ENCODE data around the gene MIB1. TPM values are rescaled to one million over a fixed set of nuclear protein-coding genes. Genes with fewer than 3 reads are reported as not detected.

The MIB1 gene
- polyA plus RNA-seq, 1 of the 3 experiments (the other 2 are of a cell fraction) = 5.0 TPM

DNA sequence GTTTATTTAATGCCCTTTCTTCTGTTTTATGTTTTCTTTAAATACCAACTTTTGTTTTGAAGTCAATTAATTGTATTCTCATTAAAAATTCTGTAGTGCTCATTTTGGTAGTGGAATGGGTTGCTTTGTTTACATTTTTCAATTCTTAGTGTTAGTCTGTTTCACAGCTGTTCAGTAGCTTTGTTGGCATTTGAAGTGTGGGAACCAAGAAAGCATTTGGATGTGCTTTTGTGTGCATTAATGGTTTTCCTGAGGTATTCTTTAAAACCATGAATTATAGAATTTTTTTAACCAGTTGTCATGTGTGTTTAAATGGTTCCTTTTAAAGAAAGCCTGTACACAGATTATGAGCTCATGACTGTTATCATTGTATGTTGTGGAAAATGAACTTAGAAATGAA, 19.7 kb downstream of the MIB1 start (continued):
- no peak for TF ChIP-seq SIN3A (IDR thresholded peaks at IDR 0.05; ENCODE audit: borderline replicate concordance, low read depth, low read length)
- no peak for TF ChIP-seq CHD2 (IDR thresholded peaks at IDR 0.05; ENCODE audit: low read length, partially characterized antibody)
- TF ChIP-seq EP300 (IDR thresholded peaks at IDR 0.05; ENCODE audit: borderline replicate concordance in 1 of 2, low read depth in 1 of 2, low read length in 1 of 2) = no peak
- TF ChIP-seq NFIC (IDR thresholded peaks at IDR 0.05; ENCODE audit: borderline replicate concordance) = no peak
- TF ChIP-seq, protein P1, sequence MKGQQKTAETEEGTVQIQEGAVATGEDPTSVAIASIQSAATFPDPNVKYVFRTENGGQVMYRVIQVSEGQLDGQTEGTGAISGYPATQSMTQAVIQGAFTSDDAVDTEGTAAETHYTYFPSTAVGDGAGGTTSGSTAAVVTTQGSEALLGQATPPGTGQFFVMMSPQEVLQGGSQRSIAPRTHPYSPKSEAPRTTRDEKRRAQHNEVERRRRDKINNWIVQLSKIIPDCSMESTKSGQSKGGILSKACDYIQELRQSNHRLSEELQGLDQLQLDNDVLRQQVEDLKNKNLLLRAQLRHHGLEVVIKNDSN (IDR thresholded peaks at IDR 0.05; ENCODE audit: borderline replicate concordance, low read depth) = no peak

DNA sequence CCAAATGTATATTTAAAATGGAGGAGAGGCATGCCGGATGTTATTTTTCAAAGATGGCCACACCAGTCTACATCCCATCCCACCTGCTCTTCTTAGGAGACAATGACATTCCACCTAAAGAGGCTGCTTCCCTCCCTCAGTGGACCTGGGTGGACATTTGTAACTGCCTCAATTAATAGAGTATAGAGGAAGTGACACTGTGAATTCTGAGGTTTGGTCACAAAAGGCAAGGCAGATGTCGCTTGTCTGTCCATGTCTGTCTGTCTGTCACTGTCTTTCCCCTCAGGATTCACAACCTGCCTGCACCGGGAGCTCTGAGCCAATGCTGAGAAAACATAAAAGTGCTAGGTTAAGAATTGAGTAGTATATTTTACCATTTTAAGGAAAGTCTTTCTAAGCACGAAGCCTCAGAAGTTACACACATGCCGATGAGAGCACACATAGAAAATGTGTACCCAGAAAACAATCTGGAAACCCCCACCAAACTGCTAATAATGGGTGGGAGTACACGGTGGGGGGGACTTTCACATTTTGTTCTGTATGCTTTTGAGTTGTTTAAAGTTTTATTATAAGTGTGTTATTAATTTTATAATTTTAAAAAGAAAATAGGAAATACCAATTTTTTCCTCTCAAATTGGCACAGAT, 21.0 kb downstream of the MIB1 start:
- H3K4me1 ChIP-seq (ENCODE audit: control insufficient read depth in 1 of 2, insufficient read depth in 2 of 2, low read depth in 1 of 2, low read length in 1 of 2) = peaks cover 3 to 20% of the 10 kb centered on the region in 2 experiments; a peak in 3 of 4 replicates
- no peak overlapping the region for H2AFZ ChIP-seq (ENCODE audit: low read depth)
- 93% methylated on average over 6 of the region's 6 CpGs for WGBS (ENCODE audit: low lambda C conversion rate)
- no peak for DNase-seq
- POLR2A ChIA-PET = no interaction called here
- no peak overlapping the region for H3K9ac ChIP-seq
- H3K36me3 ChIP-seq (replicated peaks in 1 of 2; ENCODE audit: control insufficient read depth in 1 of 2, insufficient read depth in 2 of 2, low read length in 1 of 2) = peaks cover 9 to 11% of the 10 kb centered on the region in 2 experiments
- no peak overlapping the region for H3K4me3 ChIP-seq (ENCODE audit: low read depth in 2 of 2, low read length in 1 of 2)
- H3K79me2 ChIP-seq (ENCODE audit: insufficient read depth) = peaks cover 94% of the 10 kb centered on the region
- H3K4me2 ChIP-seq = no peak overlapping the region
- no peaks in the 10 kb centered on the region for H3K9me3 ChIP-seq
- no peaks in the 10 kb centered on the region for H3K9me2 ChIP-seq
- CTCF ChIA-PET = no interaction called here
- H3K27ac ChIP-seq (ENCODE audit: low read depth in 2 of 2, low read length in 1 of 2) = no peak overlapping the region
- TF ChIP-seq, protein P2, sequence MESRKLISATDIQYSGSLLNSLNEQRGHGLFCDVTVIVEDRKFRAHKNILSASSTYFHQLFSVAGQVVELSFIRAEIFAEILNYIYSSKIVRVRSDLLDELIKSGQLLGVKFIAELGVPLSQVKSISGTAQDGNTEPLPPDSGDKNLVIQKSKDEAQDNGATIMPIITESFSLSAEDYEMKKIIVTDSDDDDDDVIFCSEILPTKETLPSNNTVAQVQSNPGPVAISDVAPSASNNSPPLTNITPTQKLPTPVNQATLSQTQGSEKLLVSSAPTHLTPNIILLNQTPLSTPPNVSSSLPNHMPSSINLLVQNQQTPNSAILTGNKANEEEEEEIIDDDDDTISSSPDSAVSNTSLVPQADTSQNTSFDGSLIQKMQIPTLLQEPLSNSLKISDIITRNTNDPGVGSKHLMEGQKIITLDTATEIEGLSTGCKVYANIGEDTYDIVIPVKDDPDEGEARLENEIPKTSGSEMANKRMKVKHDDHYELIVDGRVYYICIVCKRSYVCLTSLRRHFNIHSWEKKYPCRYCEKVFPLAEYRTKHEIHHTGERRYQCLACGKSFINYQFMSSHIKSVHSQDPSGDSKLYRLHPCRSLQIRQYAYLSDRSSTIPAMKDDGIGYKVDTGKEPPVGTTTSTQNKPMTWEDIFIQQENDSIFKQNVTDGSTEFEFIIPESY (IDR thresholded peaks at IDR 0.05; ENCODE audit: borderline replicate concordance, low read depth) = no peak
- no peak for TF ChIP-seq POLR2AphosphoS5 (IDR thresholded peaks at IDR 0.05; ENCODE audit: low read depth, low read length)
- TF ChIP-seq RCOR1 (IDR thresholded peaks at IDR 0.05; ENCODE audit: low read length) = no peak
- TF ChIP-seq FOSL2 (IDR thresholded peaks at IDR 0.05; ENCODE audit: borderline replicate concordance, low read depth) = no peak
- no peak for TF ChIP-seq TEAD4 (IDR thresholded peaks at IDR 0.05; ENCODE audit: borderline replicate concordance, insufficient read depth)
- no peak for TF ChIP-seq NFIC (IDR thresholded peaks at IDR 0.05; ENCODE audit: borderline replicate concordance)
- no peak for TF ChIP-seq RAD21 (IDR thresholded peaks at IDR 0.05; ENCODE audit: low read length)
- TF ChIP-seq, protein P1 (IDR thresholded peaks at IDR 0.05; ENCODE audit: borderline replicate concordance, low read depth) = no peak
- H3K27me3 ChIP-seq (ENCODE audit: insufficient read depth) = no peaks in the 10 kb centered on the region
- peaks cover 43% of the 10 kb centered on the region for H4K20me1 ChIP-seq (ENCODE audit: insufficient read depth)
- no peaks in the 10 kb centered on the region for H3F3A ChIP-seq (replicated peaks; ENCODE audit: insufficient read depth)
